GM12874 (cell line): ENCODE results near the gene ADM2.

Experiments
- CTCF ChIP-seq: IDR thresholded peaks from 2 replicates; pipeline ENCODE4 v1.5.1; 2011; ENCODE audit warnings: low read depth, mild to moderate bottlenecking, control low read depth, low read length, moderate library complexity; ENCODE audit not compliant: insufficient read depth

The ADM2 gene, protein sequence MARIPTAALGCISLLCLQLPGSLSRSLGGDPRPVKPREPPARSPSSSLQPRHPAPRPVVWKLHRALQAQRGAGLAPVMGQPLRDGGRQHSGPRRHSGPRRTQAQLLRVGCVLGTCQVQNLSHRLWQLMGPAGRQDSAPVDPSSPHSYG

GRCh38 chr22:50481440-50482106 lies at the start of gene ADM2:
Gene ADM2, plus strand, starts transcription at chr22:50481543. Its CDS starts 305 bp downstream, at chr22:50481848.
- TF ChIP-seq CTCF, result no peak

GRCh38 chr22:50432131-50432876 lies 49.0 kb upstream of the ADM2 start:
- no peak for TF ChIP-seq CTCF

- TF ChIP-seq CTCF, result no peak
Measured at GRCh38 chr22:50434849-50435248, 46.5 kb upstream of the ADM2 start.

DNA sequence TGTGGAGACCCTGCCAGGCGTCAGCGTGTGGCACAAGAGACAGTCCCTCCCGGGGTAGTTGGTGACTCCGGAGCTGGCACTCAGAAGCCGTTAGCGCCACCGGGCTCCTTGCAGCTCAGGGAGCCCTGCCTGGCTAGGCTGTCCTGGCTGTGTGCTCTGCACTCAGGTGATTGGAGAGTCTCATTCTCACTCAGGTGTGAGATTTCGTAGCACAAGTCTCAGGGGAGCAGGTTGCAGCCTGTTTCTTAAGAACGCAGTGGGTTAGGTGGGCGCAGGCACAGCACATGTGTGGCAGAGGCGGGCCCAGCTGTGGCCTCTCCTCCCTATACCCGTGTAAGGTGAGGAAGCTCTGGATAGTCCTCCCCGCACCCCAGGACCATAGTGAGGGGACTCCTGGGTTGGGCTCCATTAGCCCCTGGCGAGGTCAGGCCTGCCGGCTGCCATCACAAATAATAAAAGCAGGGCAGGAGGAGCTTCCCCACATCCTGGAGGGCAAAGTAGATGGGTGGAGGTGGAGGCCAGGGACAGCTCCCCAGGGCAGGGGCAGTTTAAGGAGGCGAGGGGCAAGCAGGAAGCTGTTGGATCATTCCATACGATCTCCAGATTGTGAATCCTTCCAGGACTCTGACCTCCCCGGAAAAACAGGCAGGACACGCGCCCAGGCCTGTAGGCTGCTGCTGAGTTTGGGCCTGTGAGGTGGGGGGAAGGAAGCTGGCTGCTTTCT lies 45.9 kb upstream of the ADM2 start:
- TF ChIP-seq CTCF, result no peak

DNA sequence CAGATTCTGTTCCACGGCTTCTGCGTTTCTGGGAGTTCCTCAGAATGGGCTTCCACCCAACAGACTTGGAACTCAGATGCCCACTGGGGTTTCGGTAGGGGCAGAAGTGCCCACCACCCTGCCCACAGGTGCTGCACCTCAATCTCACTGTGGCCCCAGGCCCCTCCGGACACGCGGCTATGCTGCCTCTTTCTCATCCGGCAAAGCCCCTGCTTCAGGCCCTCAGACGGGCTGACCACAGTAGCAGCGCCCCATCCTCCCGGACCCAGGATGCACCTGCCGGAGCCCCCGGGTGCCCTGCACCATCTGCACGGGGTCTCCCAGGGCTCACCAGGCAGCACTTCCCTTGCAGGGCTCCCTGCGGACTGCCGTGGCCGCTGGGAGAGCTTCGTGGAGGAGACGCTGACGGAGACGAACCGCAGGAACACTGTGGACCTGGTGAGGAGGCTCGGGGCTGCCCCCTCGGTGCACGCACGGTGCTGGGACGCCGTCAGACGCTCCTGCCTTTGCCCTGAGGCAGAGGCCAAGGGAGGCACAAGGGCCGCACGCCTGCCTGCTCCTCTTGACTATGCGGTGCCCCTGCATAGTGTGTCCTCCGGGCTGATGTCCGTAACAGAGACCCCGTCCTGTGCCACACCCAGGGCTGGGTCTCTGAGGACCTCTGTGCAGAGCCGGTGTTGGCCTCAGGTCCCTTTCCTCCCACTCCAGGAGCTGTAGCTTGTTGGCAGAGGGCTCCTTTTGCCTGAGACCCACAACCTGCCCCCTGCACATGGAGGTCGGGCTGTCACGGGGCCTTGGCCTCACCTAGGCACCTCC lies 45.1 kb upstream of the ADM2 start:
- no peak for TF ChIP-seq CTCF

DNA sequence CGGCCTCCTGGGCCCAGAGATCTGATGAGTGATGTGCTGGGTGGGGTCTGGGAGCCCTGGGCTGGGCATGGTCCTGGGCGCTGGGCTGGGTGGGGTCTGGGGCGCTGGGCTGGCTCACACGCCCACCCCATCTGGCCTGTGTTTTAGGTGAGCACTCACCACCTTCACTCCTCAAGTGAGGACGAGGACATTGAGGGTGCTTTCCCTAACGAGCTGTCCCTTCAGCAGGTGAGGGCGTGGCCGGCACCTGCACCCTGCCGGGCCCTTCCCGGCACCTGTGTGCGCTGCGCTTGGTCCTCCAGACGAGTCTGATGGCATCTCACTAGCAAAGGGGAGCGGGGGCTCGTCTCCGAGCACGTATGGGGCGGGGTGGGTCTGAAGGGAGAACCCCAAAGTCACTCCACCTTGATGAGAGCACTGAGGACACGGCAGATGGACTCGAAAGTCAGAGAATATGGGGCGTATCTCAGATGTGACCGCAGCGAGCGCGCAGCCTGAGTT lies 44.5 kb upstream of the ADM2 start:
- no peak for TF ChIP-seq CTCF
